DOHH2 (cell line): ENCODE measurements around the gene VPS51.

Experiments used
- CTCF ChIP-seq: fragments of 200-600 bp; sonication (generic); IDR thresholded peaks from one replicate; pipeline ENCODE4 v1.5.1; 2014; ENCODE audit warnings: antibody characterized with exemption, mild to moderate bottlenecking, low read depth, low read length; ENCODE audit not compliant: poor library complexity, severe bottlenecking
- EZH2phosphoT487 ChIP-seq: fragments of 200-600 bp; sonication (generic); IDR thresholded peaks from 2 replicates; pipeline ENCODE4 v1.6.1; 2017; ENCODE audit warnings: borderline replicate concordance, mild to moderate bottlenecking, antibody characterized with exemption, low read length, moderate library complexity, mixed read lengths

GRCh38 chr11:65129649-65130441 is 33.8 kb downstream of the VPS51 start:
- TF ChIP-seq CTCF (no peak), EZH2phosphoT487 (no peak)
